GM19043 (cell line): Measurements from ENCODE around the gene RHOV.

Source experiments
- ATAC-seq: cut with Tn5 transposase; IDR thresholded peaks from one replicate; pipeline ENCODE4 v1.9.1; 2021; ENCODE audit warnings: low read depth; ENCODE audit not compliant: unreplicated experiment

RHOV gene

DNA sequence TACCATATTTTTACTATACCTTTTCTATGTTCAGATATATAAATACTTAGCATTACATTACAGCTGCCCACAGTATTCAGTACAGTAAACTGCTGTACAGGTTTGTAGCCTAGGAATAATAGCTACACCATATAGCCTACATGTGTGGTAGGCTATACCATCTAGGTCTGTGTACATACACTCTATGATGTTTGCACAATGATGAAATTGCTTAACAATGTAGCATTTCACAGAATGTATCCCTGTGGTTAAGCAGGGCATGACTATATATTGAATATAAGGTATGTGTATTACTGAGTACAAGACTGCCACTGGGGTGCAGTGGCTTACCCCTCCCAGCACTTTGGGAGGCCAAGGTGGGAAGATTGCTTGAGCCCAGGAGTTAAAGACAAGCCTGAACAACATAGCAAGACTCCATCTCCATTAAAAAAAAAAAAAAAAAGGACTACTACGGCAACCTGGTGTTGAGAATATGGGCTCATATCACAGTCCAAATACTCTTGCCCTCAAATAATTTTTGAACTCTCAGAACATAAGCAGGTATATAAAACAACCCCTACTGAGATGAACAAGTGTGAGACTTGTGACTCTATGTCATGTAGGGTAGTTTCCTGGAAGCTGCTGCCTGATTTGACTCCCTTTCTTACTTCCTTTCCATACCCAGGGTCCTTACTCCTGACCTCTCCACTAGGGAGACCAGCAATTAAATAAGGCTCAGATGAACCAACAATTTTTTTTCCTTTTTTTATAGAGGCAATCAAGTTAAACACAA, 50.3 kb downstream of the RHOV start:
- ATAC-seq, result no peak
